Uterus (tissue), 2 donors: ENCODE measurements around the gene BZW1.

Source experiments
- POLR2A ChIP-seq, 2 donors: fragments of 450-650 bp; IDR thresholded peaks; one replicate each; pipeline ENCODE4 v1.6.1; 2016; ENCODE audit warnings: antibody characterized with exemption in 2 of 2, mild to moderate bottlenecking in 1 of 2, moderate library complexity in 1 of 2
- TF ChIP-seq, protein P1 (sequence below), 4 experiments: fragments of 200-600 bp in 2 of 4; fragments of 450-650 bp in 2 of 4; sonication (generic) in 2 of 4; IDR thresholded peaks; one replicate each; pipeline ENCODE4 v1.5.1; 2016 to 2019; ENCODE audit warnings: antibody characterized with exemption in 4 of 4, mild to moderate bottlenecking in 2 of 4, moderate library complexity in 1 of 4

DNA sequence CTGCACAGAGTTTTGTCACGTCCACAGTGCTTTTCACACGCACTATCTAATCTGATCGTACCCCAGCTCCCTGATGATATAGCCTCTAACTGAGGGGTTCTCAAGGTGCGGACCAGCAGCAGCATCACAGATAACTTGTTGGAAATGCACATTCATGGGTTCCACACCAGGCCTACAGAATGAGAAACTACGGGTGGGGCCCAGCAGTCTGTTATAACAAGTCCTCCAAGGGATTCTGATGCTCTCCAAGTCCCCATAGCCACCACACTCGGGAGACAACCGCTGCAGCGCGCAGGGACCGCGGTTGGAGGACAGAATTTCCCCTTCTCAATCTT is 745 bp upstream of the BZW1 start:
- TF ChIP-seq POLR2A (IDR thresholded peaks at IDR 0.05), result no peak
- TF ChIP-seq, protein P1, sequence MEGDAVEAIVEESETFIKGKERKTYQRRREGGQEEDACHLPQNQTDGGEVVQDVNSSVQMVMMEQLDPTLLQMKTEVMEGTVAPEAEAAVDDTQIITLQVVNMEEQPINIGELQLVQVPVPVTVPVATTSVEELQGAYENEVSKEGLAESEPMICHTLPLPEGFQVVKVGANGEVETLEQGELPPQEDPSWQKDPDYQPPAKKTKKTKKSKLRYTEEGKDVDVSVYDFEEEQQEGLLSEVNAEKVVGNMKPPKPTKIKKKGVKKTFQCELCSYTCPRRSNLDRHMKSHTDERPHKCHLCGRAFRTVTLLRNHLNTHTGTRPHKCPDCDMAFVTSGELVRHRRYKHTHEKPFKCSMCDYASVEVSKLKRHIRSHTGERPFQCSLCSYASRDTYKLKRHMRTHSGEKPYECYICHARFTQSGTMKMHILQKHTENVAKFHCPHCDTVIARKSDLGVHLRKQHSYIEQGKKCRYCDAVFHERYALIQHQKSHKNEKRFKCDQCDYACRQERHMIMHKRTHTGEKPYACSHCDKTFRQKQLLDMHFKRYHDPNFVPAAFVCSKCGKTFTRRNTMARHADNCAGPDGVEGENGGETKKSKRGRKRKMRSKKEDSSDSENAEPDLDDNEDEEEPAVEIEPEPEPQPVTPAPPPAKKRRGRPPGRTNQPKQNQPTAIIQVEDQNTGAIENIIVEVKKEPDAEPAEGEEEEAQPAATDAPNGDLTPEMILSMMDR (IDR thresholded peaks at IDR 0.05), result no peak
